Measurements from ENCODE around the gene TINCR.

The TINCR gene

GRCh38 chr19:5571777-5572176, 4.0 kb upstream of the TINCR start:
- DNase-seq (ENCODE audit: low read depth in 2 of 2) = no peak
- no peak overlapping the region for H3K4me3 ChIP-seq (replicated peaks in 1 of 2; ENCODE audit: low read depth in 2 of 2, low read length in 2 of 2)
- no peak for TF ChIP-seq CTCF (IDR thresholded peaks at IDR 0.05; ENCODE audit: low read depth, low read length)

GRCh38 chr19:5567970-5568407, 236 bp upstream of the TINCR start:
- no peak overlapping the region for H3K4me3 ChIP-seq (replicated peaks in 1 of 2; ENCODE audit: low read depth in 2 of 2, low read length in 2 of 2)
- TF ChIP-seq CTCF (IDR thresholded peaks at IDR 0.05; ENCODE audit: low read depth, low read length) = no peak
- no peak for DNase-seq (ENCODE audit: low read depth in 2 of 2)

- TF ChIP-seq CTCF (IDR thresholded peaks at IDR 0.05; ENCODE audit: low read depth, low read length) = no peak
- no peak for DNase-seq (ENCODE audit: low read depth in 2 of 2)
- no peak overlapping the region for H3K4me3 ChIP-seq (replicated peaks in 1 of 2; ENCODE audit: low read depth in 2 of 2, low read length in 2 of 2)
Observed at GRCh38 chr19:5564930-5565329, 2.8 kb downstream of the TINCR start.

GRCh38 chr19:5563935-5564612, 3.7 kb downstream of the TINCR start:
- no peak overlapping the region for H3K4me3 ChIP-seq (replicated peaks in 1 of 2; ENCODE audit: low read depth in 2 of 2, low read length in 2 of 2)
- DNase-seq (ENCODE audit: low read depth in 2 of 2) = peak; percentile 10 to 11
- TF ChIP-seq CTCF (IDR thresholded peaks at IDR 0.05; ENCODE audit: low read depth, low read length) = no peak

GRCh38 chr19:5563008-5563431, 4.7 kb downstream of the TINCR start:
- H3K4me3 ChIP-seq (replicated peaks in 1 of 2; ENCODE audit: low read depth in 2 of 2, low read length in 2 of 2) = no peak overlapping the region
- DNase-seq (ENCODE audit: low read depth in 2 of 2) = no peak
- TF ChIP-seq CTCF (IDR thresholded peaks at IDR 0.05; ENCODE audit: low read depth, low read length) = no peak

- no peak for TF ChIP-seq CTCF (IDR thresholded peaks at IDR 0.05; ENCODE audit: low read depth, low read length)
- no peak overlapping the region for H3K4me3 ChIP-seq (replicated peaks in 1 of 2; ENCODE audit: low read depth in 2 of 2, low read length in 2 of 2)
- DNase-seq (ENCODE audit: low read depth in 2 of 2) = no peak
Observed at GRCh38 chr19:5562280-5562679, 5.5 kb downstream of the TINCR start.

- no peak overlapping the region for H3K4me3 ChIP-seq (replicated peaks in 1 of 2; ENCODE audit: low read depth in 2 of 2, low read length in 2 of 2)
- no peak for DNase-seq (ENCODE audit: low read depth in 2 of 2)
- peak; percentile 34 for TF ChIP-seq CTCF (IDR thresholded peaks at IDR 0.05; ENCODE audit: low read depth, low read length)
Observed at GRCh38 chr19:5561559-5561958, 6.2 kb downstream of the TINCR start.
